ENCODE measurements around the gene ABL2.
"Not testable (repeated sequence)": the region's sequence is repeated elsewhere in the genome, so short reads cannot be mapped to it uniquely, and the experiment has no call there.

The ABL2 gene

DNA sequence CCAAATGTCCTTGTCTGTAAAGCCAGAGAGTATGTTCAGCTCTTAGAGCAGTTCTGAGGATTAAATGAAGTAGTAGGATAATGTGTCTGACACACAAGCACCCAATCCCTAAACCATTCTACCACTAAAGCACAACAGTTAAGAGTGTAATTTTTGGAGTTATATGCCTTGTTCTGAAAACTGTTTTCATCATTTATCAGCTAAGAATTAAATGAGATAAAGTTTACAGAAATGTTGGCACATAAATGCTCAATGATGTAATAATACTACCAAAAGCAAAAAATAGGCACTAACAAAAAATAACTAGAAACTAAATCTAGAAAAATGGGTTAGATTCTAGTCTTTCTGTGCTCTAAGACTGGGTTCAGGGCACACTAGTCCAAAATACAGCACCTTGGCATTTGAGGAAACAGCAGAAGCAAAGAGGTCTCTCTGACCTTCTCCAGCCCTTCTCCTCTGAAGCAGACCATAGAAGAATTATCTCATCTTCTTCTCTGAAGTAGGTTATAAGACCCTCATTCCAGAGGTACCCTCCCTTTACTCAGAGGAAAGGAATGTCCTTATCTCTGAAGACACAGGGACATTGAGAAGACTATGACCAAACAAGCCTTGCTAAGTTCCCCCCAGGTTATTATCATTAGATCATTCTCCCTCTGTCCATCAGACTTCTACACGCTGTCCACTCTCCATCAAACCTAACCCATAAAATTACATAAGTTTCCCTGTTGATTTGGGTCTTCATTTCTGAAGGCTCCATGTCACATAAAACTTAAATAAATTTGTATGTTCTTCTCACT lies 20.6 kb downstream of the ABL2 start:
- no peak overlapping the region for H3K4me3 ChIP-seq (ENCODE audit: low read depth, low read length)
- TF ChIP-seq, protein P1, sequence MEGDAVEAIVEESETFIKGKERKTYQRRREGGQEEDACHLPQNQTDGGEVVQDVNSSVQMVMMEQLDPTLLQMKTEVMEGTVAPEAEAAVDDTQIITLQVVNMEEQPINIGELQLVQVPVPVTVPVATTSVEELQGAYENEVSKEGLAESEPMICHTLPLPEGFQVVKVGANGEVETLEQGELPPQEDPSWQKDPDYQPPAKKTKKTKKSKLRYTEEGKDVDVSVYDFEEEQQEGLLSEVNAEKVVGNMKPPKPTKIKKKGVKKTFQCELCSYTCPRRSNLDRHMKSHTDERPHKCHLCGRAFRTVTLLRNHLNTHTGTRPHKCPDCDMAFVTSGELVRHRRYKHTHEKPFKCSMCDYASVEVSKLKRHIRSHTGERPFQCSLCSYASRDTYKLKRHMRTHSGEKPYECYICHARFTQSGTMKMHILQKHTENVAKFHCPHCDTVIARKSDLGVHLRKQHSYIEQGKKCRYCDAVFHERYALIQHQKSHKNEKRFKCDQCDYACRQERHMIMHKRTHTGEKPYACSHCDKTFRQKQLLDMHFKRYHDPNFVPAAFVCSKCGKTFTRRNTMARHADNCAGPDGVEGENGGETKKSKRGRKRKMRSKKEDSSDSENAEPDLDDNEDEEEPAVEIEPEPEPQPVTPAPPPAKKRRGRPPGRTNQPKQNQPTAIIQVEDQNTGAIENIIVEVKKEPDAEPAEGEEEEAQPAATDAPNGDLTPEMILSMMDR (IDR thresholded peaks at IDR 0.05; ENCODE audit: low read depth, low read length): no peak

DNA sequence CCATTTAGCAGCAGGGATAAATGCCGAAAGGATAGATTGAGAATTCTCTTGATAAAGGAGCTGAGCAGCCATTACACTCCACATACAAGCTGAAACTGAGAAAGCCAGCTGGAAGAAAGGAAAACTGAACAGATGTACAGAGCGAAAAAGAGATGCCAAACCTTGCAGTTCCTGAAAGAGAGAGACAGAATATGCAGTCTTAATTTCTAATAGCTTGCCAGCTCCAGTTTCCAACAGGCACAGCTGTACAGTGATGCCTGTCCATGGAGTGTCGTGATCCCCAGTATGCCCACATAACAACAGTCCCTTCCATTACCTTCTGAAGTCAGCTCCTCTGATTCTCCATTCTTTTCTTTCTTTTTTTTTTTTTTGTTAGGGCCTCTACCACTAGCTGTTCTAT lies 22.7 kb downstream of the ABL2 start:
- TF ChIP-seq, protein P1 (IDR thresholded peaks at IDR 0.05; ENCODE audit: low read depth, low read length): no peak
- no peak overlapping the region for H3K4me3 ChIP-seq (ENCODE audit: low read depth, low read length)

DNA sequence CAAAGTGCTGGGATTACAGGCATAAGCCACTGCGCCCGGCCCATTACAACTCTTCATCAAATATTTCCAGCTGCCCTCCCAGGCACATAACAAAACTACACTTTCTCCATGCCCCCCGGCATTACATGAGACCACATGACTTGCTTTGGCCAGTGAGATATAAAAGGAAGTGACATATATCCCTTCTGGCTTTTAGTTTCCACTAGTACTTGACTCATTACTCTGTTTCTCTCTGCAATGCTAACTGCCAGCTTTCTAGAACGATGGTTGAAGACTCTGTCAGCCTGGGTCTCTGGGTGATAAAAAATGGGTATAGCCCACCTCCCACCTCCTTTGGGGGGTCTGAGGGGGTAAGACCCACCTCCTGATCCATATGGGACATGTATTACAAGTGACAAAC lies 24.2 kb downstream of the ABL2 start:
- no peak overlapping the region for H3K4me3 ChIP-seq (ENCODE audit: low read depth, low read length)
- TF ChIP-seq, protein P1 (IDR thresholded peaks at IDR 0.05; ENCODE audit: low read depth, low read length): no peak

DNA sequence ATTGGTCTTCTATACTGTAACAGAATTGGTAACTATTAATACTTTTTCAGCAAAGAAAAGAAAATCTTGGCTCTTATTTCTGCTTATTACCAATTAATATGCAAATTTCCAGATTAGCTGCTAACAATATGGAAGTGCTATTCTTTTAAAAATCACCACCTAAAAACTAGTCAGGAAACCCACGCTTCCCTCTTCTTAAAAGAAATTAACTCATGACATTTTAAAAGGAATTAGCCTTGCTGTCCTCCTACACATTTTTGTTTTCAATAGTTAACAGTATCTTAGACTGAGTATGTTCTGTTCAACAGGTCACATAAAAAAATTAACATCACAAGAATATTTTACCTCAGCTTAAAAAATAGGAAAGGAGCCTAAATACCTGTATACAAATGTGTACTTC lies 27.3 kb downstream of the ABL2 start:
- TF ChIP-seq, protein P1 (IDR thresholded peaks at IDR 0.05; ENCODE audit: low read depth, low read length): no peak
- no peak overlapping the region for H3K4me3 ChIP-seq (ENCODE audit: low read depth, low read length)

DNA sequence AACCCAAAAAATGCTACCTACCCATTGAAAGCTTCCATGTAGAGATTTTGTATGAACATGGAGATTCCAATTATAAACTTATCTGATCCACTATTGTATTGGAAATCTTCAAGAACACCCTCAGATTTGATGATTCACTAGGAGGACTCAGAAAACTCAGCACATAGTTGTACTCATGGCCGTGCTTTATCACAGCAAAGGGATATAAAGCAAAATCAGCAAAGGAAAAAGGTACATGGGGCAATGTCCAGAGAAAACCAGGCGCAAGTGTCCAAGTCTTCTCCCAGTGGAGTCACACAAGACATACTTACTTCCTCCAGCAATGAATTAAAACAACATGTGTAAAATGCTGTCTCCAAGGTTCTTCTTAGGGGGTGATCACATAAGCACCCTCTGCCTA lies 28.9 kb downstream of the ABL2 start:
- TF ChIP-seq, protein P1 (IDR thresholded peaks at IDR 0.05; ENCODE audit: low read depth, low read length): no peak
- no peak overlapping the region for H3K4me3 ChIP-seq (ENCODE audit: low read depth, low read length)

DNA sequence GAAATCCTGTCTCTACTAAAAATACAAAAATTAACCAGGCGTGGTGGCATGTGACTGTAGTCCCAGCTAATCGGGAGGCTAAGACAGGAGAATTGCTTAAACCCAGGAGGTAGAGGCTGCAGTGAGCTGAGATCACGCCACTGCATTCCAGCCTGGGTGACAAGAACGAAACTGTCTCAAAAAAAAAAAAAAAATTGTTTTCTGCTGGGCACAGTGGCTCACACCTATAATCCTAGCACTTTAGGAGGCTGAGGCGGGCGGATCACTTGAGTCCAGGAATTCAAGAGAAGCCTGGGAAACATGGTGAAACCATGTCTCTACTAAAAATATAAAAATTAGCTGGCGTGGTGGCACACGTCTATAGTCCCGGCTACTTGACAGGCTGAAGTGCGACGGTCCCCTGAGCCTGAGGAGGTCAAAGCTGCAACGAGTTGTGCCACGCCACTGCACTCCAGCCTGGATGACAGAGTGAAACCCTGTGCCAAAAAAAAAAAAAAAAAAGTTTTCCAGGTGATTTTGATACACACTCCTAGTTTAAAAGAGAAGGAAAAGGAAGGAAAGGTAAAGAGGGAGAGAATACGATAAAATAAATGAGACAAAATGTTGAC lies 31.7 kb downstream of the ABL2 start:
- TF ChIP-seq, protein P1 (IDR thresholded peaks at IDR 0.05; ENCODE audit: low read depth, low read length): no peak
- H3K4me3 ChIP-seq (ENCODE audit: low read depth, low read length): no peak overlapping the region

DNA sequence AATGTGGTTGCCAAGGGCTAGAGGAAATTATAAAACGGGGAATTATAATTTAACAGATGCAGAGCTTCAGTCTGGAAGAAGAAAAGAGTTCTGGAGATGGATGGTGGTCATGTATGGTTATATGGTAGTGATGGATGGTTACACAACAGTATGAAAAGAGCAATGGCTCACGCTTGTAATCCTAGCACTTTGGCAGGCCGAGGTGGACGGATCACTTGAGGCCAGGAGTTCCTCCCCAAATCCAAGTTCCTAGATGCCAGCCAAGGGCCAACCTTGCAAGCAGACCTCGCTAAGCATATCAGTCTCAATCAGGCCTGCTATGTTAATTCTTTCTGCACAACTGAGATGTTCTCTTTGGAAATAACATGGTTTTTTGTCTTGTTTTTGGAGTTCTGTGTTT lies 33.6 kb downstream of the ABL2 start:
- H3K4me3 ChIP-seq (ENCODE audit: low read depth, low read length): not testable (repeated sequence)
